ENCODE data around the gene SLMAP. TPM values are rescaled to one million over a fixed set of nuclear protein-coding genes. Genes with fewer than 3 reads are reported as not detected.
"Not testable (repeated sequence)": the region's sequence is repeated elsewhere in the genome, so short reads cannot be mapped to it uniquely, and the experiment has no call there.

The SLMAP gene
- polyA plus RNA-seq, 12 donors = 48.9 to 102 (median 70.8) TPM; not detected in 1

DNA sequence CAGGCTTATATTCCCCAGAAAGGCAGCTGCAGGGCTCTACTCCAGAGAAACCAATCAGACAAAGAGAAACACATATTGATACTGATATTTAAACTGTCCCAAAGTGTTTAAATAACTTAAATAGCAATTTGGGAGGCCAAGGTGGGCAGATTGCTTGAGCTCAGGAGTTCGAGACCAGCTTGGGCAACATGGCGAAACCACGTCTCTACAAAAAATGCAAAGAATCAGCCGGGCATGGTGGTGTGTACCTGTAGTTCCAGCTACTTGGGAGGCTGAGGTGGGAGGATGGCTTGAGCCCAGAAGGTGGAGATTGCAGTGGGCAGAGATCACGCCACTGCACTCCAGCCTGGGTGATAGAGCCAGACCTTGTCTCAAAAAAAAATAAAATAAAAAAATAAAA is 128.3 kb downstream of the SLMAP start:
- DNase-seq = not testable (repeated sequence)

DNA sequence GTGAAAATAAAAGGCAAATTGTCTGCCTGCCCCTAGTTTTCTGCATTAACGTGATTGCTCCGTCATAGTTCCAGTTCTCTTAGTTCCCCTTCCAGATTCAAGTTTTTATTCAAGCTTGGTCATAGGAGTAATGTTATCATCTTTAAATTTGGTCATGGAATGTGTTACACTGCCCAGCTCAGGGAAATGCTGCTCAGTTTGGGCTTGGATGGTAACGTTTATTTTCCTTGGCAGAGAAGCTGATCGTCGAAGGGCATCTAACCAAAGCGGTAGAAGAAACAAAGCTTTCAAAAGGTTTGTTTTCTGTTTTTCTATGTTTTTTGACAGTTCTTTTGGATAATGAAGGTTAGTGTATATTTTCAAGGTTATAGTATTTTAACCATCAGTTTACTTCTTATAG is 133.7 kb downstream of the SLMAP start:
- no peak for DNase-seq

- DNase-seq = no peak
Observed at GRCh38 chr3:57890874-57891273, 134.8 kb downstream of the SLMAP start.

GRCh38 chr3:57892423-57892822 is 136.3 kb downstream of the SLMAP start:
- DNase-seq = no peak

- DNase-seq = no peak
Observed at GRCh38 chr3:57893156-57893555, 137.0 kb downstream of the SLMAP start.

- DNase-seq = no peak
Observed at GRCh38 chr3:57893668-57894067, 137.6 kb downstream of the SLMAP start.

DNA sequence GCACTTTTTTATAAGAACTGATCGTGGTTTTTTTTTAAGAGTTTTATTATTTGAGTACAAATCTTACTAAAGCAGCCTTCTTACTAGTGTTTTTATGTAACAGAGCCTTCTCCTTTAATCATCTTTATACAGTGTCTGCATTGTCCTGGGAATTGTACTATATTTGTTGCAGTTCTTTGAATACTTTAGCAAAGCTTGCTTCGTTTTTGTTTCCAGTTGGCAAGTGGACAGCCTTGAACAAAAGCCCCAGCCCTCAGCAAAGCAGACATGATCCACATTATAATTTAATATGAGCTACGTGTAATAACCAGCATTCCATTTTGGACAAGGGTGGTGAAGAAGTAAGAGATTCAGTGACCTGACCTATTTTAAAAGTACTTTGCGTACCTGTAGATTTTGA is 139.9 kb downstream of the SLMAP start:
- DNase-seq = peak; percentile 80

GRCh38 chr3:57896691-57897090 is 140.6 kb downstream of the SLMAP start:
- DNase-seq = no peak

DNA sequence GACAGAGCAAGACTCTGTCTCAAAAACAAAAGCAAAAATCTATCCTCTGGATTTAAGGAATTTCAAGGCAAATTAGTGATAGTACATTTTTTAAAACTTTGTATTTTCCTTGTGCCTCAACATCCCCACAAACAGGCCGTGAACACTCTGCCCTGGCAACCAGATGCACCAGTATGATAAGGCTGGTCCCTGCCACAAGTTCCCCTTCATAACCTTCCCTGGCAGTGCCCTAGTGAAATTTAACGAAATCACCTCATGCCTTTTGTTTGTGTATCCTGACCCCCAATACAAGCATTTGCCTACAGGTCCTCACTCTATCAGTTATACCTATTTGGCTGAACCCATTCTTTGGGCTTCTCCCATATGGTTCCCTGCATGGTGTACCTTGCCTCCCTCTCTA is 144.7 kb downstream of the SLMAP start:
- no peak for DNase-seq

DNA sequence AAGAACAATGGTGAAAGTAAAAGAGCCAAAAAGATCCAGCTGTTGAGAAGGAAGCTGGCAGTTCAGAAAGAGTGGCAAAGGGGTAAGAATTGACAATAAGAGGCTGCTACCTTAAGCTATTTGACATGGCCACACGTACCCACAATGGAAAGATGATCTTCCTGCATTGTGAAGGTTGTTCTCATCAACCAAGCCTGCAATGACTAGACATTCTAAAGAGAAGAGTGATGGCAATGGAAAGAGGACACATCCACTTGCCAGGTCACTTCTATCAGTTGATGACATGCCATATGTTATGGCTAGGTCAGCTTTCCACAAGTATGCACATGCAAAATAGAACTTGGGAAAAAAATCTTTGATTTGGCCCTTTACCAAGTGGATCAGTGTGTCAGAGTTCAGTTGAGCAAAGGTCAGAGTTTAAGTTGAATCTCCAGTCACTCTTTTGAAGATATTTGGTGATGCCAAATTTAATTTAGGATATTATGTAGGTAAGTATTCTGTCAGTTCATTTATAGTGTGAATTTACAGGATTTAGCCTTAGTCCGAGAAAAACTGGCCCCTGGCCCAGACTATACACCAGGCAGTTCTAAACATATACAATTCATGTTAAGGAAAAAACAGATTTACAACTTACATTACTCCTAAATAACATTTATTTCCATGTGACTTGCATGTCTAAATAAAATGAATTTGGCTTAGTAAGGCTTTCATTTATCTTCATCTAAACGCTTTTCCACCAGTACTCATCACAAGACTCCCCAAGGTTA is 147.2 kb downstream of the SLMAP start:
- no peak for DNase-seq

- DNase-seq = no peak
Observed at GRCh38 chr3:57910990-57911389, 154.9 kb downstream of the SLMAP start.

DNA sequence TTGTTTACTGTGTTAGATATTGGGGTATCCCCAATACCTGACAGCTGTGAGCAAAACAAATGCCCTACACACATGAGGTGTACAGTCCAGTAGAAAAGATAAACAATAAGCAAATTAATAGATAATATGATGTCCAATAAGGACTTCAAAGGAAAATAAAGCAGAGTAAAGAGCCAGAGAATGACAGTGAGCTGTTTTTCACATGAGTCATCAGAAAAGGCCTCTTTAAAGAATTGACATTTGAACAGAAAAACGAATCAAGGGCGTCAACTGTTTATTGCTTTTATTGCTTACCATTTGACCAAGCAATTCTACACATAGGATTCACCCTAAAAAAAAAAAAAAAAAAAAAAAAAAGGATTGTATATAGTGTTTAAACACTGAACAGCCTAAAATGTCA is 155.5 kb downstream of the SLMAP start:
- DNase-seq = no peak

DNA sequence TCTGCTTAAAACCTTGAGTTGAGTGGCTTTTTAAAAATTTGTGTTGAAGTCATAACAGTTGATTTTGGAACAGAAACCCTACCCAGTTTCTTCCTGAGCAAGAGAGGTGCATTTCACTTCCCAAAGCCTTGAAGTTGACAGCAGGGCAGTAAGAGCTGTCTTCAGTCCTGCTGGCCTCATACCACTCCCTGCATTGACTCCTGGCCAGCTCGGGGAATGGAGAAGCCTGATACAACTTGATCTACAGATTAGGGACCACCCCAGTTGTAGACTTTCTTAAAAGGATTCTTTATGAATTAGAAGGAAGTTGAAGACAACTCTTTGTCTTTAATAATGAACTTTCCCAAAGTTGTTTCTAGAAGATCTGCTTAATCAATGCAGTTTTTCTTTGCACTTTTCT is 161.5 kb downstream of the SLMAP start:
- no peak for DNase-seq

- no peak for DNase-seq
Observed at GRCh38 chr3:57918123-57918837, 162.2 kb downstream of the SLMAP start.

DNA sequence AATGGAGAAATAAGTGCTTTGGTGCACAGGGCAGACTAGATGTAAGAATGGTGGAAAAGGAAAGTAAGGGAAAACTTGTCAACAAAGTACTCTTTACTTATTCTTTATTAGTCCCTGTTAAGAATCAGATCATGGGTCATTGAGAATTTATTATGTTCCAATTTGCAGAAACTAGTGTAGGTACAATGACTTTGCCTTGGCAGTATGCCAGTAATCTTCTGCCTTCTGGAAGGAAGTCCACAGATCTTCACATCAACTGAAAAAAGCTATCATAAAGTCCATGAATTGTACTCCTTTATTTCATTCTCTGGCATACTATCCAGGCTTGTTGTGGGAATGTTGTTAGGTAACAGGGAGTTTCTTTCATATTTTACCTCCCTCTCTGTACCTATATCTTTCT is 163.9 kb downstream of the SLMAP start:
- no peak for DNase-seq

GRCh38 chr3:57923101-57923500 is 167.0 kb downstream of the SLMAP start:
- no peak for DNase-seq

GRCh38 chr3:57923752-57924151 is 167.6 kb downstream of the SLMAP start:
- no peak for DNase-seq

GRCh38 chr3:57927166-57927565 is 171.1 kb downstream of the SLMAP start:
- DNase-seq = no peak

GRCh38 chr3:57927916-57928315 is 171.8 kb downstream of the SLMAP start:
- DNase-seq = no peak

- DNase-seq = no peak
Observed at GRCh38 chr3:57928511-57928910, 172.4 kb downstream of the SLMAP start.

GRCh38 chr3:57929988-57930387 is 173.9 kb downstream of the SLMAP start:
- DNase-seq = no peak

- no peak for DNase-seq
Observed at GRCh38 chr3:57933602-57934001, 177.5 kb downstream of the SLMAP start.

- DNase-seq = no peak
Observed at GRCh38 chr3:57934373-57934772, 178.3 kb downstream of the SLMAP start.

GRCh38 chr3:57935539-57935938 is 179.4 kb downstream of the SLMAP start:
- no peak for DNase-seq

Measured in muscle of arm (tissue), 12 donors.